HL-60/S4 treated with phorbol 12-myristate 13-acetate at 8.2 ng/mL for 4 days and 3 days (cell line): ENCODE measurements around the gene XIRP1.
"Not testable (repeated sequence)": the region's sequence is repeated elsewhere in the genome, so short reads cannot be mapped to it uniquely, and the experiment has no call there.

Source experiments
- in situ Hi-C: fragments of 300-500 bp; cut with MboI; formaldehyde crosslinking; loops from 2 replicates; pipeline ENCODE4 v1.15.0; 2022; ENCODE audit warnings: low sequenced_read_pairs

XIRP1 gene

GRCh38 chr3:39171860-39172259 lies 20.5 kb downstream of the XIRP1 start:
- in situ Hi-C loops, result no loop called here

- in situ Hi-C loops, result not testable (repeated sequence)
Observed at GRCh38 chr3:39170877-39171276, 21.5 kb downstream of the XIRP1 start.

- in situ Hi-C loops, result no loop called here
Observed at GRCh38 chr3:39170461-39170860, 21.9 kb downstream of the XIRP1 start.

GRCh38 chr3:39169712-39170111 lies 22.7 kb downstream of the XIRP1 start:
- in situ Hi-C loops, result no loop called here

GRCh38 chr3:39168156-39168780 lies 24.1 kb downstream of the XIRP1 start:
- in situ Hi-C loops, result no loop called here

GRCh38 chr3:39166932-39167532 lies 25.4 kb downstream of the XIRP1 start:
- in situ Hi-C loops, result no loop called here

DNA sequence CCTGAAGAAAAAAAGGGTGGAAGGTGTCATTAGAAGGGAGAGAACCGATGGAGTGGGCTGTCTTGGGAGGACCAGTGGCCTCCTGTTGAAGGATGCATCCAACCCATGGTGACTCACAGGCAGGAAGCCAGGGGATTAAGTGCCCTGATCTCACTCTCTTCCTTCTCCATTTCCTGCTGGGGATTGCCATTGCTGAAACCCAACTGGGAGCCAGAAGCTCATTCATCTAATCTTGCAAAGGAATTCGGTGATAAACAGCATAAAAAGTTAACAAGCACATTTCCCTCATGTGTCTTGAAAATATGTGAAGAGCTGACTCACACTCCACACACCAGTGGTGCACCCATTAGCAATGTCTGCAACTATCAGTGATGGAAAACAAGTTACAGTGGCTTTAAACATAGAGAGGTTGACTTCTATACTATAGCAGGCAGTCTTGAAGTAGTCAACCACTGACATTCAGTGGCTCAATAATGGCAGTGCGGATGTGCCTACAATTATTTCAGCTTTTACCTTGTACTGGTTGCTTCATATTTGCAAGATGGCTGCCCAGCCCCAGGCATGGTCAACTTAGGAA lies 26.2 kb downstream of the XIRP1 start:
- in situ Hi-C loops, result no loop called here

DNA sequence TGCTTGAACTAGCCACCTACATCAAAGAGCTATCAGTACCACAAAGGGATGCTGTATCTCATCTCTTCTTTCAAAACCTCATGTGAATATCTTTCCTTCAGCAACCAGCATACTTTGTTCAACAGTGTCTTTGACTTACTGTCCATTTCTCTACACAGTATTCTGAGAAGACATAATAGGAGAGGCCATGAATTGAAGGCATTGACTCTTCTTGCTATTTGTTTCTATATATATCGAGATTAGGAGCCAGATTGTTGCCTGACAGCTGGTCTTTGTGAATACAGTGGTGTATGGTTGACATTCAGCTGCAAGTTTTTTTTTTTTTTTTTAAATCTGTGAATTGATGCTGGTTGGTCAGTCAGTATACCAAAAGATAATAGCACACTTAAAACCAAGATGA lies 26.9 kb downstream of the XIRP1 start:
- in situ Hi-C loops, result no loop called here

DNA sequence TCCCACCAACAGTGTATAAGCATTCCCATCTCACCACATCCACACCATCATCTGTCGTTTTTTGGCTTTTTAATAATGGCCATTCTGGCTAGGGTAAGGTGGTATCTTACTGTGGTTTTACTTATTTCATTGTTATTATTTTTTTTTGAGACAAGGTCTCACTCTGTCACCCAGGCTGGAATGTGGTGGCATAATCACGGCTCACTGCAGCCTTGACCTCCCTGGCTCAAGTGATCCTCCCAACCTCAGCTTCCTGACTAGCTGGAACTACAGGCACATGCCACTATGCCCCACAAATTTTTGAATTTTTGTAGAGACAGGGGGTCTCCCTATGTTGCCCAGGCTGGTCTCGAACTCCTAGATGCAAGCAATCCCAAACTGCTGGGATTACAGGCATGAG lies 28.0 kb downstream of the XIRP1 start:
- in situ Hi-C loops, result no loop called here

GRCh38 chr3:39158148-39158715 lies 34.2 kb downstream of the XIRP1 start:
- in situ Hi-C loops, result no loop called here

DNA sequence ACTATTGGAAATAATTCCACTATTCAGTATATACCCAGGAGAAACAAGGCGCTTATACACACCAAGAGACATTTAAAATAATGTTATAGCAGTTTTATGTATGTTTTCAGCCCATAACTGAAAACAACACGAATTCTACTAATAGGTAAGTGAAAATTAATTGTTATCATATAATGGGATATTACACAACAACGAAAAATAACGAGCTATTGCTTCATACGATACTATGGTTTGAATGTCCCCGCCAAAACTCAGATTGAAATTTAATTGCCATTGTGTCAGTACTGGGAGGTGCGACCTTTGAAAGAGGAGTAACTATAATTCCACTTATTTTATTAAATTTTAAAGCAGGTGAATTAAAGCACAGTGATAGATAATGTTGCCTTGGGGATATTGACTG lies 35.0 kb downstream of the XIRP1 start:
- in situ Hi-C loops, result no loop called here

- in situ Hi-C loops, result no loop called here
Observed at GRCh38 chr3:39156421-39156820, 36.0 kb downstream of the XIRP1 start.

- in situ Hi-C loops, result no loop called here
Observed at GRCh38 chr3:39154280-39155021, 37.9 kb downstream of the XIRP1 start.

- in situ Hi-C loops, result no loop called here
Observed at GRCh38 chr3:39153977-39154279, 38.5 kb downstream of the XIRP1 start.

GRCh38 chr3:39150803-39151631 lies 41.4 kb downstream of the XIRP1 start:
- in situ Hi-C loops, result no loop called here

- in situ Hi-C loops, result no loop called here
Observed at GRCh38 chr3:39150148-39150802, 42.1 kb downstream of the XIRP1 start.

DNA sequence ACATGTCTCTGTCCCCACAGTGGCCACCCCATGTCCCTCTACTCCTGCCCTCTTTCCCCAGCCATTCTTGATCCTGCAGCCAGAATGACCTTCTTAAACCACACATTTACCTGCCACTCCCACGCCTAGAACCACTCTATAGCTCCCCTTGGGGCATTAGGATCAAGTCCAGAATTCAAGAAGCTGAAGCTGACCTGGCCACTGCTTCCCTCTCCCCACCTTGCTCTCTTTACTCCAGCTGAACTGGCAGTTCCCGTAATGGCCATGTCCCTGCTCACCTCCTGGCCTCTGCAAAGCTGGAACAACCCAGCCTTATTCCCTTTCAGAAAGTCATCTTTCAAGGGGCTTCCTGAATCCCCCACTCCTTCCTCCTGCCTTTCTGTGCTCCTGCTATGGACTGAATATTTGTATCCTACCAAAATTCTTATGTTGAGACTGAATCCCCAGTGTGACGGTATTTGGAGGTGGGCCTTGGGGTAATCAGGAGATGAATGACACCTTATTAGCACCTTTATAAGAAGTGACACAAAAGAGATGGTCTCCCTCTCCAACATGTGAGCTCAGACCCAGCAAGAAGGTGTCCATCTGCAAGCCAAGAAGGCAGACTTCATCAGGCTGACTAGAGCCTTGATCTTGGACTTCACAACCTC lies 42.8 kb downstream of the XIRP1 start:
- in situ Hi-C loops, result no loop called here

- in situ Hi-C loops, result no loop called here
Observed at GRCh38 chr3:39149059-39149455, 43.3 kb downstream of the XIRP1 start.

DNA sequence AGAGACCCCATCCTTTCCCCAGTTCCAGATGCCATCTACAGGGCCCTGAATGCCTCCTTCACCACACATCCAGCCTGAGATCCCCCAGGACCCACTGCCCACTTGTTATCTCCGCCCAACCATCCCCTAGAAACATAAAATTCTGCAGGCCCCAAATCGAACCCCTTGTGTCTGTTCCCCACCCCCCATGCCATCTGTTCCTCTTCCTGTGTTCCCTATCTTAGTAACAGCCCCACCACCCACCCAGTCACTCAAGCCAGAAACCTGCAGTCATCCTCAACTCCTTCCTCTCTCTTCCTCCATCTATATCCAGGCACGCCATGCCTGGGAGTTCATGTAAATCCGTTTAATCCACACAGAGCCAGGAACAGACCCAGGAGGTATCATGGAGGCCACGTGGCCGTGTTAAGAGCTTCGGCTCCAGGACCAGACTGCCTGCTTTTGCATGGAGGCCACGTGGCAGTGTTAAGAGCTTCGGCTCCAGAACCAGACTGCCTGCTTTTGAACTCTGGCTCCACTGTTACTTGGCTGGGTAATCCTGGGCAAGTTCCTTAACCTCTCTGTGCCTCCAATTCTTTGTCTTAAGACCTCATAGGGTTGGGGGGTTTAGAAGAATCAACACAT lies 43.8 kb downstream of the XIRP1 start:
- in situ Hi-C loops, result no loop called here
